HG02610 (cell line): ENCODE measurements around the gene GLI2.

Experiments
- ATAC-seq: cut with Tn5 transposase; IDR thresholded peaks from one replicate; pipeline ENCODE4 v1.9.1; 2021; ENCODE audit warnings: mild to moderate bottlenecking, moderate library complexity; ENCODE audit not compliant: unreplicated experiment

Gene GLI2

GRCh38 chr2:120735746-120736170 lies at the start of gene GLI2:
Gene GLI2 (plus strand): TSS chr2:120735868. CDS start chr2:120797321, 61,453 bp downstream.
- no peak for ATAC-seq

- no peak for ATAC-seq
These were observed 49.7 kb upstream of the GLI2 start for GRCh38 chr2:120685974-120686297.

- ATAC-seq: no peak
These were observed 49.0 kb upstream of the GLI2 start for GRCh38 chr2:120686511-120687168.

GRCh38 chr2:120687210-120687609 lies 48.5 kb upstream of the GLI2 start:
- ATAC-seq: no peak

- no peak for ATAC-seq
These were observed 45.1 kb upstream of the GLI2 start for GRCh38 chr2:120690521-120690920.

GRCh38 chr2:120691410-120691809 lies 44.3 kb upstream of the GLI2 start:
- ATAC-seq: no peak

GRCh38 chr2:120692691-120693090 lies 43.0 kb upstream of the GLI2 start:
- ATAC-seq: no peak

GRCh38 chr2:120693121-120693520 lies 42.5 kb upstream of the GLI2 start:
- ATAC-seq: no peak

GRCh38 chr2:120694034-120694433 lies 41.6 kb upstream of the GLI2 start:
- ATAC-seq: no peak

- no peak for ATAC-seq
These were observed 38.2 kb upstream of the GLI2 start for GRCh38 chr2:120697471-120697870.

- no peak for ATAC-seq
These were observed 36.4 kb upstream of the GLI2 start for GRCh38 chr2:120699292-120699691.

GRCh38 chr2:120700659-120701058 lies 35.0 kb upstream of the GLI2 start:
- ATAC-seq: no peak

- ATAC-seq: no peak
These were observed 34.6 kb upstream of the GLI2 start for GRCh38 chr2:120701096-120701495.

- no peak for ATAC-seq
These were observed 34.2 kb upstream of the GLI2 start for GRCh38 chr2:120701499-120701898.

- no peak for ATAC-seq
These were observed 33.6 kb upstream of the GLI2 start for GRCh38 chr2:120702061-120702460.

- no peak for ATAC-seq
These were observed 32.9 kb upstream of the GLI2 start for GRCh38 chr2:120702801-120703200.

GRCh38 chr2:120703330-120703994 lies 32.2 kb upstream of the GLI2 start:
- ATAC-seq: no peak

- ATAC-seq: no peak
These were observed 31.0 kb upstream of the GLI2 start for GRCh38 chr2:120704696-120705095.

- ATAC-seq: no peak
These were observed 27.9 kb upstream of the GLI2 start for GRCh38 chr2:120707816-120708215.

GRCh38 chr2:120708944-120709607 lies 26.6 kb upstream of the GLI2 start:
- ATAC-seq: no peak

GRCh38 chr2:120709608-120710041 lies 26.0 kb upstream of the GLI2 start:
- no peak for ATAC-seq

- ATAC-seq: no peak
These were observed 25.4 kb upstream of the GLI2 start for GRCh38 chr2:120710256-120710655.
